ENCODE results near the gene RIGI.

The RIGI gene

DNA sequence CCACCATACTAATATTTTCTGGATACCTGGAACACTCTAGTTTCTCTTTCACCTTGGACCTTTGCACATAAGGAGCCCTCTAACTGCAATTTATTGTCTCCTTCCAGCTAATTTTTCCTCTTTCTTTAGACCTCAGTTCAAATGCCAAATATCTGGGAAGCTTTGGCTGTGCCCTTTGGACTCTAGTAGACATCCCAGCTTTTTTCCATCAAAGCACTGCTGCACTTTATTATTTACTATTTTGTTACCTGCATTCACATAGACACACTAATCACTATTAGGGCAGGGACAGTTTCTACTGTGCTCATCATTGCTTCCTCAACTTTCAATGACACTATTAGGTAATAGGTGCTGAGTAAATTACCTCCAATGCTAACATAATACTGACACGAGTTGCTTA lies 2.1 kb downstream of the RIGI start:
- no peak for ATAC-seq (replicated peaks; ENCODE audit: extremely low read depth, poor library complexity, severe bottlenecking)
- Mint-ChIP-seq H3K36me3 (ENCODE audit: insufficient read depth) (peaks cover 23% of the 10 kb centered on the region), H3K4me3 (peak overlapping the region; percentile 95), H3K27ac (ENCODE audit: low read depth) (peak overlapping the region; percentile 97), H3K4me1 (peaks cover 43% of the 10 kb centered on the region), H3K9me3 (no peaks in the 10 kb centered on the region), H3K27me3 (no peaks in the 10 kb centered on the region)
- no peak for DNase-seq (ENCODE audit: low spot score in 2 of 2)

DNA sequence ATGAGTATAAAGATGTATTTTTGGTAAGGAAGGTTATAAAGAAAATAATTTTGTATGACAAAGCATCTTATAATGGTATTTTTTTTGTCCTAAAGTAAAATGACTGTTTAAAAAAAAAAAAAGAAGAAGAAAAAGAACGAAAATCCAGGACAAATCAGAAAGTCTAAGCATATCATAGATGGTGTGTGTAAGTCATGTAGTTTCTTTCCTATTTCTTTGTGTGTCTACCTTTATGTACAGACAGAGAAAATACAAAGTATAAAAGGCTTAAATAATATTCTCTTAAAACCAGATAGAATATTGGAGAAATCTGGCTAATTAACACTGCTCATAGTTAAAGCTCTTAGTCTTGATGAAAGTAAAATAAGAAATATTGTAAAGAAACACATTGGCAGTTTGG lies 7.7 kb downstream of the RIGI start:
- peaks cover 60% of the 10 kb centered on the region for H3K4me1 Mint-ChIP-seq
- no peaks in the 10 kb centered on the region for H3K27me3 Mint-ChIP-seq
- peaks cover 13% of the 10 kb centered on the region for H3K36me3 Mint-ChIP-seq (ENCODE audit: insufficient read depth)
- H3K9me3 Mint-ChIP-seq = no peaks in the 10 kb centered on the region
- H3K4me3 Mint-ChIP-seq = no peak overlapping the region
- DNase-seq (ENCODE audit: low spot score in 2 of 2) = no peak
- ATAC-seq (replicated peaks; ENCODE audit: extremely low read depth, poor library complexity, severe bottlenecking) = no peak
- H3K27ac Mint-ChIP-seq (ENCODE audit: low read depth) = no peak overlapping the region

DNA sequence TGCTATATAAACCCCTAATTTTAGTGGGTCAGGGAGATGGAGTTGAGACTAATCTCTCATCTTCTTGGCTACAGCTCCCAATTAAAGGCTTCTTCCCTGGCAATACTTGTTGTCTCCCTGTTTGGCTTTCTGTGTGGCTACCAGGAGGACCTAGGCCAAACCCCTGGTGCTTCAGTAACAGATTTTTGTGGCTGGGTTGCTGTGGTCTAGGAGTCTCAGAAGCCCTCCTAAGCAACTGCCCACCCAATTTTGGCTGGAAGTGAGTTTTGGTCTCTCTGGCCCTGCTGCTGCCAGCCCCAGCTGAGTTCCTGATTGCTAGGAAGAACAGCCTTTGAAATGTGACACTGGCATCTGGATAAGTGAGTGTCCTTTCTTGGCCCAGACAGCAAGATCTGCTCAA lies 9.8 kb downstream of the RIGI start:
- H3K9me3 Mint-ChIP-seq = no peaks in the 10 kb centered on the region
- no peak overlapping the region for H3K4me3 Mint-ChIP-seq
- H3K4me1 Mint-ChIP-seq = peaks cover 61% of the 10 kb centered on the region
- DNase-seq (ENCODE audit: low spot score in 2 of 2) (no peak), ATAC-seq (replicated peaks; ENCODE audit: extremely low read depth, poor library complexity, severe bottlenecking) (no peak)
- H3K27ac Mint-ChIP-seq (ENCODE audit: low read depth) = peak overlapping the region; percentile 14
- no peaks in the 10 kb centered on the region for H3K27me3 Mint-ChIP-seq
- H3K36me3 Mint-ChIP-seq (ENCODE audit: insufficient read depth) = peaks cover 2% of the 10 kb centered on the region

DNA sequence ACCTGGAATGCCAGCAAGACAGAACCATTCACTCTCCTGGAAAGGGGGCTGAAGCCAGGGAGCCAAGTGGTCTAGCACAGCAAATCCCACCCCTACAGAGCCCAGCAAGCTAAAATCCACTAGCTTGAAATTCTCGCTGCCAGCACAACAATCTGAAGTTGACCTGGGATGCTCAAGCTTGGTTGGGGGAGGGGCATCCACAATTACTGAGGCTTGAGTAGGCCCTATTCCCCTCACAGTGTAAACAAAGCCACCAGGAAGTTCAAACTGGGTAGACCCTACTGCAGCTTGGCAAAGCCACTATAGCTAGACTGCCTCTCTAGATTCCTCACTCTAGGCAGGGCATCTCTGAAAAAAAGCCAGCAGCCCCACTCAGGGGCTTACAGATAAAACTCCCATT lies 17.3 kb downstream of the RIGI start:
- no peak for DNase-seq (ENCODE audit: low spot score in 2 of 2)
- Mint-ChIP-seq H3K4me3 (no peak overlapping the region), H3K27ac (ENCODE audit: low read depth) (no peak overlapping the region), H3K36me3 (ENCODE audit: insufficient read depth) (no peaks in the 10 kb centered on the region), H3K9me3 (no peaks in the 10 kb centered on the region), H3K4me1 (peaks cover 53% of the 10 kb centered on the region), H3K27me3 (no peaks in the 10 kb centered on the region)
- no peak for ATAC-seq (replicated peaks; ENCODE audit: extremely low read depth, poor library complexity, severe bottlenecking)

DNA sequence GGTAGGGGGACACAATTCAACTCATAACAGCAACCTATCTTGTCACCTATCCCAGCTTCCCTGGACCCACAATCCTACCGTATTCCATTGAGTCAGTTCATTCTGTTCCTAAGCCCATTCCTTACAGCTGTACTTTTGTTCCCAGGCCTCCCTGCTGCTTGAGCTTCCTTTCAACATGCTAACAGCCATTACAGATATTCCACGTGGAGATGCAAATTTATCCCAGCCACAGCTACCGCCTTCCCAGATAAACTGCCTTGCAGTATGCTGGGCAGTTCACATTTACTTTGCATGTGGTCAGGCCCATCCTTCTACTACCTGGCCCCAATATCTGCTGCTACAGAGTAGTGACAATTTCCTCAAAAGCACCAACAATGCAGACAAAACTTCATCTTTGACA lies 23.0 kb downstream of the RIGI start:
- no peak overlapping the region for H3K27ac Mint-ChIP-seq (ENCODE audit: low read depth)

DNA sequence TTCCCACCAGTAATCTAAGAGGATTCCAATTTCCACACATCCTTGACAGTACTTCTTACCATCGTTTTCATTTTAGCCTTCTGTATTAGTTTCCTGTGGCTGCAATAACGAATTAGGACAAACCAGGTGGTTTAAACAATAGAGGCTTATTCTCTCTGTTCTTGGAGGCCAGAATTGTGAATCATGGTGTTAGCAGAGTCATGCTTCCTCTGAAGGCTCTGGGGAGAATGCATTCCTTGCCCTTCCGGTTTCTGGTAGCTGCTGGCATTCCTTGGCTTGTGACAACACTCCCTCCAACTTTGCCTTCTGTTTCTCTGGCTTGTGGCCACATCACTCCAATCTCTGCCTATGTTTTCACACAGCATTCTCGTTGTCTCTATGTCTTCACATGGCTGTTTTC lies 23.5 kb downstream of the RIGI start:
- H3K27me3 Mint-ChIP-seq = no peaks in the 10 kb centered on the region
- H3K36me3 Mint-ChIP-seq (ENCODE audit: insufficient read depth) = peaks cover 17% of the 10 kb centered on the region
- DNase-seq (ENCODE audit: low spot score in 2 of 2) = no peak
- no peak for ATAC-seq (replicated peaks; ENCODE audit: extremely low read depth, poor library complexity, severe bottlenecking)
- H3K9me3 Mint-ChIP-seq = no peaks in the 10 kb centered on the region
- H3K27ac Mint-ChIP-seq (ENCODE audit: low read depth) = no peak overlapping the region
- H3K4me3 Mint-ChIP-seq = no peak overlapping the region
- peaks cover 18% of the 10 kb centered on the region for H3K4me1 Mint-ChIP-seq

More for the DNA sequence above, 23.0 kb downstream of the RIGI start:
- Mint-ChIP-seq H3K36me3 (ENCODE audit: insufficient read depth) (peaks cover 17% of the 10 kb centered on the region), H3K9me3 (no peaks in the 10 kb centered on the region), H3K4me1 (peaks cover 18% of the 10 kb centered on the region), H3K4me3 (no peak overlapping the region), H3K27me3 (no peaks in the 10 kb centered on the region)
- DNase-seq (ENCODE audit: low spot score in 2 of 2) = no peak
- no peak for ATAC-seq (replicated peaks; ENCODE audit: extremely low read depth, poor library complexity, severe bottlenecking)

DNA sequence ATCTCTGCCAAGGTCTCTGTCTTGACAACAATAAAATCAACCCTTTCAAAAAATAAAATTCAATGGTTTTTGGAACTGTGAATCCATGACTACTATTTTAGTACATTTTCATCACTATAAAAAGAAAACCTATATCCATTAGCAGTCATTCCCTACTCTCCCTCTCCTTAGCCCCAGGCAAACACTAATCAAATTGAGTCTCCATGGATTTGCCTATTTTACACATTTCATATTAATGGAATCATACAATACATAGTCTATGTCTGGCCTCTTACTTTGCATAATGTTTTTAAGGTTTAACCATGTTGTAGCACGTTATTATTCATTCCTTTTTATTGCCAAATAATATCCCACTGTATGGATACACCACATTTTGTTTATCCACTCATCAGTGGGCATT lies 24.1 kb downstream of the RIGI start:
- no peak for ATAC-seq (replicated peaks; ENCODE audit: extremely low read depth, poor library complexity, severe bottlenecking)
- DNase-seq (ENCODE audit: low spot score in 2 of 2) = no peak
- Mint-ChIP-seq H3K27me3 (no peaks in the 10 kb centered on the region), H3K36me3 (ENCODE audit: insufficient read depth) (peaks cover 17% of the 10 kb centered on the region), H3K4me1 (peaks cover 18% of the 10 kb centered on the region), H3K4me3 (no peak overlapping the region), H3K9me3 (no peaks in the 10 kb centered on the region), H3K27ac (ENCODE audit: low read depth) (no peak overlapping the region)

DNA sequence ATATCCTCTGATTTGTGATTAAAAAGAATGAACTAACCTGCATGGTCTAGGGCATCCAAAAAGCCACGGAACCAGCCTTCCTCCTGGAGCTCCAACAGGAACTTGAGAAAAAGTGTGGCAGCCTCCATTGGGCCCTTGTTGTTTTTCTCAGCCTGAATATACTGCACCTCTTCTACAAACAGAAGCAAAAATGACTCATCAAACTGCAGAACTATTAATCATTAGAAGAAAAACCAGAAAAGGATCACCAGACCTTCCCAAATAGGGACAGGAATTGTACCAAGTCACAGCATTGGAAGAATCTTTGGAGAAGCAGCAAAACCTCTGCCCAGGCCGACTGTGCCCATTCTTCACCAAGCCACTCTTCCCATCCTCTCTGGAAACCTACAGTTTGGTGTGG lies 25.2 kb downstream of the RIGI start:
- H3K9me3 Mint-ChIP-seq = no peaks in the 10 kb centered on the region
- H3K36me3 Mint-ChIP-seq (ENCODE audit: insufficient read depth) = peaks cover 20% of the 10 kb centered on the region
- no peak overlapping the region for H3K27ac Mint-ChIP-seq (ENCODE audit: low read depth)
- ATAC-seq (replicated peaks; ENCODE audit: extremely low read depth, poor library complexity, severe bottlenecking) = no peak
- DNase-seq (ENCODE audit: low spot score in 2 of 2) = no peak
- peaks cover 12% of the 10 kb centered on the region for H3K4me1 Mint-ChIP-seq
- H3K27me3 Mint-ChIP-seq = no peaks in the 10 kb centered on the region
- H3K4me3 Mint-ChIP-seq = no peak overlapping the region

DNA sequence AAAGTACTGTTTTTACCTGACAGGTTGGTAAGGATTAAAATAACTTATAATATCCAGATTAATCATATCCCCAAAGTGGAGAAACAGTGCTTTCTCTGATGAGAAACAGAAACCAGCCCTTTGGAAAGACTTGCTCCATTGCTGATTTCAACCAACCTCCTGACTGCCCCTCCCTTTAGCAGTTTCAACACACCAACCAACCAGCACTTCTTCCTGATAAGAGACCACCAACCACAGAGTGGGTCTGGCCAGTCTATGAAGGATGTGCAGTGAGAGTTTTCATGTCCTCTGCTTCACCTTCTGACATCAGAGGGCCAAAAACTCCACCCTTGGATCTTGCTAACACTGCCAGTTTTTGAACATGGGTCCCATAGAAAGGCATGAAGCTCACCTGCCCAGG lies 28.1 kb downstream of the RIGI start:
- Mint-ChIP-seq H3K9me3 (no peaks in the 10 kb centered on the region), H3K36me3 (ENCODE audit: insufficient read depth) (peaks cover 30% of the 10 kb centered on the region), H3K4me3 (no peak overlapping the region), H3K27me3 (no peaks in the 10 kb centered on the region), H3K27ac (ENCODE audit: low read depth) (no peak overlapping the region), H3K4me1 (peaks cover 5% of the 10 kb centered on the region)
- DNase-seq (ENCODE audit: low spot score in 2 of 2) = no peak
- ATAC-seq (replicated peaks; ENCODE audit: extremely low read depth, poor library complexity, severe bottlenecking) = no peak

DNA sequence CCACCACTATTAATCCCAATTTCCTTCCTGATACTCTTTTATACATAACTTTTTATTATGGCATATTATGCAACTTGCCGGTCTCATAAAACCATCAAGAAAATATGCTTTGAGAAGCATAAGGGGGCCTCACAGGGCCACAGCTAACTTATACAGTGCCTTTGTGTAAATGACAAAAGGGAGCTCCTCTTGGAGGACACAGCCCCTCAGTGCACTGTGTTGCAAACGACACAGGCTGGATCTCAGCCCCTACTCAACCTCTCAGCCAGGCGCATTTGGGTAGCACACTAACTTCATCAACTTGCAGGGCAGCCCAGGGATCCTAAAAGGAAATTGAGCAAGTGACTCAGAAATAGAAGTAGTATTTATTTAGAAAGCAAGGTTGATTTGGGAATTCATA lies 35.4 kb downstream of the RIGI start:
- peak overlapping the region; percentile 2 for H3K27ac Mint-ChIP-seq (ENCODE audit: low read depth)
- peaks cover 71% of the 10 kb centered on the region for H3K36me3 Mint-ChIP-seq (ENCODE audit: insufficient read depth)
- no peaks in the 10 kb centered on the region for H3K4me1 Mint-ChIP-seq
- DNase-seq (ENCODE audit: low spot score in 2 of 2) (no peak), ATAC-seq (replicated peaks; ENCODE audit: extremely low read depth, poor library complexity, severe bottlenecking) (no peak)
- no peaks in the 10 kb centered on the region for H3K9me3 Mint-ChIP-seq
- no peaks in the 10 kb centered on the region for H3K27me3 Mint-ChIP-seq
- H3K4me3 Mint-ChIP-seq = no peak overlapping the region

DNA sequence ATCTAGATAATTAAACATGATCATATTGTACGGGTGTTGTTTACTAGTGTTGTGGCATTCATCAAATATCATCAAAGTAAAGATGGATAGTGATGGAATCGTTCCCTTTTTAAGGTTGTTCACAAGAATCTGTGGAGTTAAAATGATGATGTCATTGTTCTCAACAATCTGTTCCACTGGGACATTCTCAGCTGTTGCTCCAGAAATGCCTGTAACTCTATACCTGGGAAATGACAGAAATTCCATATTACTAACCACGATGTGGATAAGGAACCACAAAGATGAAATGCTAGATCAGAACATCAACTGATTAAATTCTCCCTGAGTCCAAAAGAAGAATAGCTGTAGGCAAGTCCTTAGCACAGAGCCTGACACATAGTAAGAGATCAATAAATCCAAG lies 38.0 kb downstream of the RIGI start:
- no peak for ATAC-seq (replicated peaks; ENCODE audit: extremely low read depth, poor library complexity, severe bottlenecking)
- H3K27ac Mint-ChIP-seq (ENCODE audit: low read depth) = peak overlapping the region; percentile 18
- H3K36me3 Mint-ChIP-seq (ENCODE audit: insufficient read depth) = peaks cover 82% of the 10 kb centered on the region
- no peak for DNase-seq (ENCODE audit: low spot score in 2 of 2)
- no peaks in the 10 kb centered on the region for H3K9me3 Mint-ChIP-seq
- no peaks in the 10 kb centered on the region for H3K4me1 Mint-ChIP-seq
- H3K27me3 Mint-ChIP-seq = no peaks in the 10 kb centered on the region
- no peak overlapping the region for H3K4me3 Mint-ChIP-seq

DNA sequence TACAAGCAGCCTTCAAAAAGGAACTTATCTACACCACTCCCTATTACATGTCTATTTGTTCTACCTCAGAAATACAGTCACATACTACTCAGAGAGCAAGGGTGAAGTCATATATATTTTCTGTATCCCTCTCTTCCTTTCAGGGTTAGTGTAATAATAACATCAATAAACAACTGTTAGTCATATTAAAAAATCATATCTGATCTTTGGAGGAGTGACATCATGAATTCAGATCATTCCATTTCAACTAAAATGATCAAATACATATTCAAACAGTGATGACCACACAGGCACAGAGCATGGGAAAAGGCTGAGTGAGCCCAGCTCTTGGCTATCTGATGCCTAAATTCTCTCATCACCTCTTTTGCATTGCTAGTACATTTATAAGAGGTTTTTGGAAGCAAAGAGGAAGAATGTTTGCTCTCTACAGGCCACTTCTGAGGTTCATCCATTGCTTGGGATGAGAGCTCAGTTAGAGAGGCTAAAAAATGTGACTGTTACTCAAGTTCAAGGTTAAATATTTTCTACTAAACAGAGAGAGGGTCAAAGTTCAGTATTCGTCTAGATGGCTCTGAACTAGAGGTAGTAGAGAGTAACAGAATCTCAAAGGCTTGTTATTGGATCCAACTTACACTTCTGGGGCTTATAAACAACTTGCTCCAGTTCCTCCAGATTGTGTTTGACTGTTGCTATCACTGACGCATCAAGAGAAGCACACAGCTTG lies 39.0 kb downstream of the RIGI start:
- H3K27ac Mint-ChIP-seq (ENCODE audit: low read depth) = peak overlapping the region; percentile 64
- H3K9me3 Mint-ChIP-seq = no peaks in the 10 kb centered on the region
- H3K4me1 Mint-ChIP-seq = no peaks in the 10 kb centered on the region
- peaks cover 78% of the 10 kb centered on the region for H3K36me3 Mint-ChIP-seq (ENCODE audit: insufficient read depth)
- ATAC-seq (replicated peaks; ENCODE audit: extremely low read depth, poor library complexity, severe bottlenecking) = no peak
- DNase-seq (ENCODE audit: low spot score in 2 of 2) = no peak
- no peaks in the 10 kb centered on the region for H3K27me3 Mint-ChIP-seq
- no peak overlapping the region for H3K4me3 Mint-ChIP-seq

DNA sequence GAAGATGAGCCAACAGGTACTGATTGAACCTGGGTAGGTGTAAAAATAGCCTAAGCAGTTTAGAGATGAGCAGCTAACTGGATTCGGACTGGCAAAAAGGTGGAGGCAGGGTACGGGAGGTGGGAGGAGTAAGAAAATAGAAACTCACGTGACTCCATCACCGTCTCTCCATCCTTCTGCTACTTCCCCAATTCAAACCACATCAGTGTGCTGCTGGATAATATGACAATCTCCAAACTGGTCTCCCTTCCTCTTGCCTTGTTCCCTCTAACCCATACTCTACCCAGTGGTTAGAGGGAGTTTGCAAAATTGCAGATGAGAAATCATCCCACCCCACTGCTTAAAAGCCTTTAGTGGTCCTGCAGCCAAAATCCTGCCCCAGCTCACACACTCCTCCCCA lies 42.7 kb downstream of the RIGI start:
- Mint-ChIP-seq H3K27me3 (no peaks in the 10 kb centered on the region), H3K36me3 (ENCODE audit: insufficient read depth) (peaks cover 73% of the 10 kb centered on the region), H3K9me3 (no peaks in the 10 kb centered on the region), H3K4me1 (no peaks in the 10 kb centered on the region), H3K27ac (ENCODE audit: low read depth) (no peak overlapping the region), H3K4me3 (no peak overlapping the region)
- no peak for DNase-seq (ENCODE audit: low spot score in 2 of 2)
- no peak for ATAC-seq (replicated peaks; ENCODE audit: extremely low read depth, poor library complexity, severe bottlenecking)

Measured in central memory CD8-positive, alpha-beta T cell (primary cell).